Measurements from ENCODE around the gene PRSS21.

- TF ChIP-seq CTCF (IDR thresholded peaks at IDR 0.05) (no peak), POLR2A (IDR thresholded peaks at IDR 0.05) (no peak), POLR2AphosphoS5 (IDR thresholded peaks at IDR 0.05) (no peak), EP300 (IDR thresholded peaks at IDR 0.05) (no peak)
Measured at GRCh38 chr16:2820836-2821486, 3.9 kb downstream of the PRSS21 start.

All from sigmoid colon (tissue), 4 donors.